PC-9 (cell line): ENCODE data around the gene TEX38.

Experiments
- EZH2 ChIP-seq: fragments of 200-600 bp; sonication (generic); IDR thresholded peaks from 2 replicates; pipeline ENCODE4 v1.8.0; 2017; ENCODE audit warnings: antibody characterized with exemption, low read depth
- TF ChIP-seq, protein P1 (sequence below): fragments of 200-600 bp; sonication (generic); conservative IDR thresholded peaks from 2 replicates; pipeline ENCODE4 v1.6.1; 2017; ENCODE audit warnings: mixed run types, antibody characterized with exemption, mild to moderate bottlenecking, moderate library complexity

DNA sequence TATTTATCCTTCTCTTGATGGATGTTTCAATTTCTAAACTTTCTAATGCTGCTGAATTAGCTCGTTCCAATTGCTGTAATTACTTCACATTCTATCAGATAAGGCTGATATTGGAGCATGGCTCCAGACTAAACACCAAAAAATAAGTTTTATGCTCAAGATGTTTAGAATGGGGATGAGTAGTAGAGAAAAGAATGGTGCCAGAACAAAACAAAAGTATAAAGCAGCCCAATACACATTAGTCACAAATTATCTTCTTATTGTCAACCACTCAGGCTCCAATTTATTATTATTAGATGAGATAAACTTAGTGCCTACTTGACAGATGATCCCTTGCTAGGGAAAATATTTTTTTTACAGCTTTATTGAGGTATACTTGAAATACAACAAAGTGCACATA lies 25.3 kb upstream of the TEX38 start:
- TF ChIP-seq, protein P1, sequence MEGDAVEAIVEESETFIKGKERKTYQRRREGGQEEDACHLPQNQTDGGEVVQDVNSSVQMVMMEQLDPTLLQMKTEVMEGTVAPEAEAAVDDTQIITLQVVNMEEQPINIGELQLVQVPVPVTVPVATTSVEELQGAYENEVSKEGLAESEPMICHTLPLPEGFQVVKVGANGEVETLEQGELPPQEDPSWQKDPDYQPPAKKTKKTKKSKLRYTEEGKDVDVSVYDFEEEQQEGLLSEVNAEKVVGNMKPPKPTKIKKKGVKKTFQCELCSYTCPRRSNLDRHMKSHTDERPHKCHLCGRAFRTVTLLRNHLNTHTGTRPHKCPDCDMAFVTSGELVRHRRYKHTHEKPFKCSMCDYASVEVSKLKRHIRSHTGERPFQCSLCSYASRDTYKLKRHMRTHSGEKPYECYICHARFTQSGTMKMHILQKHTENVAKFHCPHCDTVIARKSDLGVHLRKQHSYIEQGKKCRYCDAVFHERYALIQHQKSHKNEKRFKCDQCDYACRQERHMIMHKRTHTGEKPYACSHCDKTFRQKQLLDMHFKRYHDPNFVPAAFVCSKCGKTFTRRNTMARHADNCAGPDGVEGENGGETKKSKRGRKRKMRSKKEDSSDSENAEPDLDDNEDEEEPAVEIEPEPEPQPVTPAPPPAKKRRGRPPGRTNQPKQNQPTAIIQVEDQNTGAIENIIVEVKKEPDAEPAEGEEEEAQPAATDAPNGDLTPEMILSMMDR = no peak
- TF ChIP-seq EZH2 = no peak
